GM21723 (cell line): ENCODE data around the gene DCTN2.

Experiments used
- ATAC-seq: cut with Tn5 transposase; IDR thresholded peaks from one replicate; pipeline ENCODE4 v1.9.1; 2021; ENCODE audit warnings: mild to moderate bottlenecking, moderate library complexity; ENCODE audit not compliant: unreplicated experiment

The DCTN2 gene

GRCh38 chr12:57550641-57551549, 3.9 kb upstream of the DCTN2 start:
- no peak for ATAC-seq

GRCh38 chr12:57549909-57550640, 3.1 kb upstream of the DCTN2 start, which contains the start of gene KIF5A:
TSS of gene KIF5A (plus strand) at chr12:57550044. CDS start at chr12:57550272, 228 bp downstream.
- ATAC-seq = no peak

GRCh38 chr12:57549203-57549908, 2.4 kb upstream of the DCTN2 start:
- ATAC-seq = no peak

- ATAC-seq = no peak
Observed at GRCh38 chr12:57548488-57548887, 1.5 kb upstream of the DCTN2 start.

- no peak for ATAC-seq
Observed at GRCh38 chr12:57548013-57548315, 972 bp upstream of the DCTN2 start.

GRCh38 chr12:57547288-57548012, 458 bp upstream of the DCTN2 start:
- ATAC-seq = no peak

GRCh38 chr12:57545809-57546437, 1.1 kb downstream of the DCTN2 start:
- ATAC-seq = no peak

GRCh38 chr12:57543581-57543980, 3.4 kb downstream of the DCTN2 start:
- ATAC-seq = no peak

- ATAC-seq = no peak
Observed at GRCh38 chr12:57541717-57542116, 5.3 kb downstream of the DCTN2 start.

GRCh38 chr12:57541001-57541400, 6.0 kb downstream of the DCTN2 start:
- no peak for ATAC-seq

GRCh38 chr12:57539134-57539768, 7.7 kb downstream of the DCTN2 start:
- no peak for ATAC-seq

GRCh38 chr12:57536597-57536942, 10.4 kb downstream of the DCTN2 start:
- ATAC-seq = no peak

GRCh38 chr12:57535764-57536596, 11.0 kb downstream of the DCTN2 start:
- no peak for ATAC-seq

GRCh38 chr12:57534991-57535543, 11.9 kb downstream of the DCTN2 start:
- ATAC-seq = no peak

GRCh38 chr12:57534250-57534649, 12.7 kb downstream of the DCTN2 start:
- no peak for ATAC-seq

- ATAC-seq = no peak
Observed at GRCh38 chr12:57533108-57533507, 13.9 kb downstream of the DCTN2 start.

- ATAC-seq = no peak
Observed at GRCh38 chr12:57531836-57532235, 15.2 kb downstream of the DCTN2 start.

GRCh38 chr12:57530396-57531142, 16.4 kb downstream of the DCTN2 start:
- ATAC-seq = no peak
